Activated T-cell treated with anti-CD3 and anti-CD28 coated beads, Interleukin-2, amount 50 U/mL, for 72 hours (primary cell): ENCODE data around the gene CSPG5. TPM values are rescaled to one million over a fixed set of nuclear protein-coding genes. Genes with fewer than 3 reads are reported as not detected.

Experiments used
- ATAC-seq, 2 donors: fragments of 150-1000 bp; cut with Tn5 transposase; replicated peaks in 1 of 2; 2 replicates each; pipeline ENCODE4 v1.10.0; 2021; ENCODE audit warnings: moderate library complexity in 2 of 2, mild to moderate bottlenecking in 1 of 2
- DNase-seq, 2 donors: peaks; one replicate each; pipeline ENCODE4 v3.0.0; 2021 to 2022; ENCODE audit warnings: mixed read lengths in 1 of 2
- H3K27ac Mint-ChIP-seq: one replicate; pipeline ENCODE4 v1.8.0; 2022; ENCODE audit warnings: mild to moderate bottlenecking, moderate library complexity, mixed read lengths
- H3K27me3 Mint-ChIP-seq: one replicate; pipeline ENCODE4 v1.8.0; 2022; ENCODE audit warnings: low read depth, mixed read lengths
- H3K36me3 Mint-ChIP-seq, 2 donors: one replicate each; pipeline ENCODE4 v1.8.0; 2022; ENCODE audit warnings: mixed read lengths in 2 of 2, mild to moderate bottlenecking in 1 of 2; ENCODE audit not compliant: insufficient read depth in 2 of 2
- H3K4me1 Mint-ChIP-seq: one replicate; pipeline ENCODE4 v1.8.0; 2022; ENCODE audit warnings: low read depth, mixed read lengths
- H3K4me3 Mint-ChIP-seq, 2 donors: one replicate each; pipeline ENCODE4 v1.8.0; 2022; ENCODE audit warnings: mild to moderate bottlenecking in 2 of 2, mixed read lengths in 2 of 2, moderate library complexity in 2 of 2
- H3K9me3 Mint-ChIP-seq, 2 donors: one replicate each; pipeline ENCODE4 v1.8.0; 2022; ENCODE audit warnings: mixed read lengths in 2 of 2
- total RNA-seq, 2 donors: library from RNA; stranded (reverse); gene quantifications; one replicate each; pipeline ENCODE4 v1.2.3, GENCODE V29; 2022

The CSPG5 gene
- total RNA-seq, 2 donors from 2014 or later: 0.30 to 0.48 TPM

GRCh38 chr3:47605652-47606051 lies 27.0 kb upstream of the CSPG5 start:
- ATAC-seq: no peak
- peaks cover 12 to 30% of the 10 kb centered on the region in 2 donors for H3K36me3 Mint-ChIP-seq
- no peaks in the 10 kb centered on the region for H3K4me1 Mint-ChIP-seq

DNA sequence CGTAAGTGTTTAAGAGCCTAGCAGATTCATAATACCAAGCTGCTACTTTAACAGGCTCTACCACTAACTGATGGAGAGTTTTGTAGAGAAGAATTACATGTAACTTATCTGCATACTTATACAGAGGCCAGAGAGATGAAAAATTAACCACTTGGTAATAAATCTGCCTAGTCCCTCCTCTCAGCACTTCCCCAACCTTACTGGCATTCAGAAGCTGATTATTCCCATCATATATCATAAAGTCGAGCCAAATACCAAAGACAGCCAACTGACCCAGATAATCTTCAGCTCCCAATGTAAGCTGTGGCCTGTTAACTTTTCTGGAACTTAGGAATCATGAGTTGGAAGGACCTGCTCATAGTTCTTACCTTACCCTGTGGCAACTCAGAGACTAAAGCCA lies 25.5 kb upstream of the CSPG5 start:
- ATAC-seq: no peak
- Mint-ChIP-seq H3K27ac (no peak overlapping the region), H3K36me3 (peaks cover 3 to 21% of the 10 kb centered on the region in 2 donors), H3K9me3 (no peaks in the 10 kb centered on the region), H3K27me3 (no peaks in the 10 kb centered on the region), H3K4me1 (no peaks in the 10 kb centered on the region), H3K4me3 (no peak overlapping the region)
- no peak for DNase-seq

More at GRCh38 chr3:47605652-47606051, 27.0 kb upstream of the CSPG5 start:
- Mint-ChIP-seq H3K9me3 (no peaks in the 10 kb centered on the region), H3K4me3 (no peak overlapping the region), H3K27ac (peak overlapping the region; percentile 46), H3K27me3 (no peaks in the 10 kb centered on the region)
- no peak for DNase-seq

- Mint-ChIP-seq H3K27ac (peak overlapping the region; percentile 60), H3K9me3 (no peaks in the 10 kb centered on the region), H3K4me3 (no peak overlapping the region), H3K27me3 (no peaks in the 10 kb centered on the region), H3K36me3 (peaks cover 3 to 18% of the 10 kb centered on the region in 2 donors), H3K4me1 (no peaks in the 10 kb centered on the region)
- no peak for DNase-seq
- ATAC-seq: no peak
Observed at GRCh38 chr3:47603332-47603731, 24.7 kb upstream of the CSPG5 start.

DNA sequence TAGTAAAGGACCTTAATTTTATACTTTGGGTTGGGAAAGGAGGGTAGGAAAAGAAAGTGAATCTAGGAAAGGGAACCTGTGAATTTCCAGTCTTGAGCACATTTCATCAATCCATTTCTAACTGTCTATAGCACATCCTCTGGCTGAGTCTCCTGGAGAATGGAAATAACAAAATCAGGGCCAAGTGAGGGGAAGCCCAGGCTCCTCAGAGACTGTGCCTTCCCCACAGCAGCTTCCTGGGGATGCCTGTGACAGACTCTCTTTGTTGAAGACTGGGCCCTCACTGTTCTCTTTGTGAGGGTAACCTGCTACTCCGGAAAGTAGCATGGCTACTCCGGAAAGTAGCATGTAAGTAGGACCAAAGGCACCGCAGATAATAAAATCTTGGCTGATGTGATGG lies 22.6 kb upstream of the CSPG5 start:
- no peak overlapping the region for H3K4me3 Mint-ChIP-seq
- DNase-seq (no peak), ATAC-seq (no peak)
- H3K36me3 Mint-ChIP-seq: peaks cover 2 to 20% of the 10 kb centered on the region in 2 donors
- H3K27ac Mint-ChIP-seq: no peak overlapping the region
- H3K27me3 Mint-ChIP-seq: no peaks in the 10 kb centered on the region
- no peaks in the 10 kb centered on the region for H3K9me3 Mint-ChIP-seq
- H3K4me1 Mint-ChIP-seq: no peaks in the 10 kb centered on the region

- no peak for ATAC-seq
- H3K9me3 Mint-ChIP-seq: no peaks in the 10 kb centered on the region
Observed at GRCh38 chr3:47594792-47595191, 16.1 kb upstream of the CSPG5 start.

GRCh38 chr3:47592066-47592795 lies 13.6 kb upstream of the CSPG5 start:
- peaks cover 1 to 17% of the 10 kb centered on the region in 2 donors for H3K36me3 Mint-ChIP-seq
- DNase-seq (no peak), ATAC-seq (no peak)
- H3K9me3 Mint-ChIP-seq: no peaks in the 10 kb centered on the region
- H3K4me1 Mint-ChIP-seq: no peaks in the 10 kb centered on the region
- H3K4me3 Mint-ChIP-seq: no peak overlapping the region
- H3K27me3 Mint-ChIP-seq: no peaks in the 10 kb centered on the region
- H3K27ac Mint-ChIP-seq: no peak overlapping the region

More at GRCh38 chr3:47594792-47595191, 16.1 kb upstream of the CSPG5 start:
- no peak overlapping the region for H3K4me3 Mint-ChIP-seq
- no peaks in the 10 kb centered on the region for H3K27me3 Mint-ChIP-seq
- H3K27ac Mint-ChIP-seq: no peak overlapping the region
- no peak for DNase-seq
- H3K36me3 Mint-ChIP-seq: peaks cover 1 to 19% of the 10 kb centered on the region in 2 donors
- no peaks in the 10 kb centered on the region for H3K4me1 Mint-ChIP-seq

DNA sequence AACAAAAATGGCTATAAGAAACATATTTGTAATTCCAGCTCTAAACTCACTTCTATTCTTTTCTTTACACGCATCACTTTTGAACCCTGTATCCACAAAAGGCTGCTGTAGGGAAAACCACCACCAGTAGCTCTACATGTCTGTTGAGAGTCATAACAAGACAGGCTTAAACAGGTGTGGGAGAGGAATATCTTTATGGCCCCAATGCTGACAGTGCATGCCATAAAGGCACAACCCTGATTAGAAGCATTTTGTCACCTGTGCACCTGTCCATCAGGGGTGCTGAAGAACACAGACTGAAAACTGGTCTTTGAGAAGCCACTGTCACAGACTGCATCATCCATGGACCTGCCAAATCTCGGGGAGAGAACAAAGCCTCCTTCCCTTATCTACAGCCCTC lies 11.6 kb upstream of the CSPG5 start:
- peaks cover 1 to 18% of the 10 kb centered on the region in 2 donors for H3K36me3 Mint-ChIP-seq
- DNase-seq (no peak), ATAC-seq (no peak)
- no peaks in the 10 kb centered on the region for H3K4me1 Mint-ChIP-seq
- H3K27me3 Mint-ChIP-seq: no peaks in the 10 kb centered on the region
- H3K27ac Mint-ChIP-seq: no peak overlapping the region
- no peak overlapping the region for H3K4me3 Mint-ChIP-seq
- no peaks in the 10 kb centered on the region for H3K9me3 Mint-ChIP-seq

DNA sequence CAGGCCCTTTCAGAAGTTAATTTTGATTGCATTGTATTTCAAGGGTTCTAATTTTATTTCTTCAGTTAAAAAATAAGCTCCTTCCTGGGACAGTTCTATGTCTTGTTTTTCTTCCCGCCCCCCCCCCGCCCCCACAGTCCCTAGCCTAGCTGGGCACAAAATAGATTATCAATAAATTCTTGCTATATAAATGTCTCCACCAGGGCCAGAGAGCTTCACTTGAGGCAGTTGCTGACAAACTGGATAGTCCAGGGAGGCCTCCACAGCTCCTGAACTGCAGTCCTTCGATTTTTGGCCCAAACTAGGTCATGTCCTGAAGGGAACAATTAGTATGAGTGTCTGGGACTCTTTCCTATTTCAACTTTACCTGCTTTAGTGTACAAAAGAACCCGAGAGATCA lies 9.9 kb upstream of the CSPG5 start:
- no peak overlapping the region for H3K4me3 Mint-ChIP-seq
- no peak for ATAC-seq
- peaks cover under 1 to 11% of the 10 kb centered on the region in 2 donors for H3K36me3 Mint-ChIP-seq

GRCh38 chr3:47588053-47588452 lies 9.4 kb upstream of the CSPG5 start:
- H3K27me3 Mint-ChIP-seq: no peaks in the 10 kb centered on the region
- H3K4me1 Mint-ChIP-seq: no peaks in the 10 kb centered on the region
- DNase-seq (no peak), ATAC-seq (no peak)
- no peaks in the 10 kb centered on the region for H3K9me3 Mint-ChIP-seq
- peaks cover 0 to 11% of the 10 kb centered on the region in 2 donors for H3K36me3 Mint-ChIP-seq
- no peak overlapping the region for H3K4me3 Mint-ChIP-seq
- H3K27ac Mint-ChIP-seq: no peak overlapping the region

More for the DNA sequence above, 9.9 kb upstream of the CSPG5 start:
- H3K9me3 Mint-ChIP-seq: no peaks in the 10 kb centered on the region
- H3K27ac Mint-ChIP-seq: no peak overlapping the region
- no peak for DNase-seq
- no peaks in the 10 kb centered on the region for H3K27me3 Mint-ChIP-seq
- H3K4me1 Mint-ChIP-seq: no peaks in the 10 kb centered on the region

DNA sequence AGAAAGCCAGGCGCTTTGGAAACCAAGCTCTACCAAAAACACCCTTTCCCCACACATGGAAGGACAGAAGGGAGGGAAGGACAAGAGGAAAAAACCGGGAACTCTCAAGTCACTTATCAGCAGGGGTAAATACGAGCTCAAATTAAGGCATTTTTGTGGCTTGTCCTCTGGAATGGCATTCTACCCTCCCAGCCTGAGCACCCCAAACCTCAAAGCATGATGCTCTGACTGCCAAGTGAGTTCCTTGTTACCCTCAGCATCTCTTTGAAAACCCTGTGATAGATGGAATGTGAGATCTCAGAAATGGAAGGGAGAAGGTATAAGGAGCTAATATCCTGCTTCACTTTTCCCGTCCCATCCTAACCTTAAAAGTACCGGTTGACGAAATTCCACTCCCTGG lies 8.1 kb upstream of the CSPG5 start:
- peaks cover 0 to 11% of the 10 kb centered on the region in 2 donors for H3K36me3 Mint-ChIP-seq
- no peak for DNase-seq
- H3K4me1 Mint-ChIP-seq: no peaks in the 10 kb centered on the region
- no peaks in the 10 kb centered on the region for H3K27me3 Mint-ChIP-seq
- H3K9me3 Mint-ChIP-seq: no peaks in the 10 kb centered on the region
- no peak overlapping the region for H3K27ac Mint-ChIP-seq
- ATAC-seq: no peak
- H3K4me3 Mint-ChIP-seq: no peak overlapping the region

DNA sequence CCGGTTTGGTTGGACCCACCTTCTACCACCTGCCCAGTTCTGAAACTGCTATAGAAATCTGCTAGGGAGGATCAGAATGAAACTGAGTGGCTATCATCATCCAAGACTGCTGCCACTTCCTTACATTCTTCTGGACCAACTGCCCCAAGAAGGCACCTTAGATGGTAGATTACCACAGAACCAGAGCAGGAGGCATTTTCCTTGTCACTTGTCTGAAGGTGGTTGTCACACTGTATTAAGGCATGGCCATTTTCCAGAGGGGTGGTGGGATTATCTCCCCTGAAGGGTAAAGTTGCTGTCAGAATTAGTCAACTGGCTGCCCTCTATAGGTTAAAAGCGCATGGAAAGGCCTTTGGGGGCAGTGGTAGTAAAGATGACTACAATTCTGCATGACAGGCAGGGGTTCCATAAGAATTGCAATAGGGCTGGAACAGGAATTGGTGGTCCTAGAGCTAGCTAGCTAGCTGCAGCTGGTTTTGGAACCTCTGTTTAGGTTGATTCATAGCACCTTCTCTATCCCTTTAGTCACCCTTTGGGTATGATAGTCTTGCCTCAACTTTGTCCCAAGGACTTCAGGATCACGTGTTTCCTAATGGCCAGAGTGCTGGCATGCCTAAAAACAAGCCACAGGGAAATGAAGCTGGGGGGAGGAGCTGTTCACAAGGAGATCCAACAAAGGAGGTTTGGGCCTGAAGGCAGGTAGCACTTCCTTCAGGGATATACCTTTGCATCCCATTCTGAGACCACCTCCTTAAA lies 4.8 kb upstream of the CSPG5 start:
- no peak overlapping the region for H3K27ac Mint-ChIP-seq

DNA sequence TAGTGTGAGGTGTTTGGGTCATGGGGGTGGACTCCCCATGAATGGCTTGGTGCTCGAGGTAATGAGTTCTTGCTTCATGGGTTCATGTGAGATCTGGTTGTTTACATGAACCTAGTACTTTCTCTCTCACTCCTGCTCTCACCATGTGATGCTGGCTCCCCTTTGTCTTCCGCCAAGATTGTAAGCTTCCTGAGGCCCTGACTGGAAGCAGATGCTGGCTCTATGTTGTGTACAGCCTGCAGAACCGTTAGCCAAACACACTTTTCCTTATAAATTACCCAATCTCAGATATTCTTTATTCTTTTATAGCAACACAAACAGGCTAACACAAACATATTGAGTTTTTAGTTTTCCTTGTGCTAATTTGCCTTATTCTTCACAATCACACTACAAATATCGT lies 3.2 kb upstream of the CSPG5 start:
- H3K4me1 Mint-ChIP-seq: no peaks in the 10 kb centered on the region
- DNase-seq: no peak
- H3K27me3 Mint-ChIP-seq: peaks cover 16% of the 10 kb centered on the region
- no peak overlapping the region for H3K27ac Mint-ChIP-seq
- H3K9me3 Mint-ChIP-seq: no peaks in the 10 kb centered on the region
- H3K36me3 Mint-ChIP-seq: peaks cover 0 to 3% of the 10 kb centered on the region in 2 donors
- ATAC-seq: no peak
- no peak overlapping the region for H3K4me3 Mint-ChIP-seq

More for the DNA sequence above, 4.8 kb upstream of the CSPG5 start:
- Mint-ChIP-seq H3K36me3 (peaks cover 0 to 7% of the 10 kb centered on the region in 2 donors), H3K27me3 (peaks cover 16% of the 10 kb centered on the region), H3K4me3 (no peak overlapping the region), H3K4me1 (no peaks in the 10 kb centered on the region), H3K9me3 (no peaks in the 10 kb centered on the region)
- ATAC-seq (no peak), DNase-seq (no peak)

DNA sequence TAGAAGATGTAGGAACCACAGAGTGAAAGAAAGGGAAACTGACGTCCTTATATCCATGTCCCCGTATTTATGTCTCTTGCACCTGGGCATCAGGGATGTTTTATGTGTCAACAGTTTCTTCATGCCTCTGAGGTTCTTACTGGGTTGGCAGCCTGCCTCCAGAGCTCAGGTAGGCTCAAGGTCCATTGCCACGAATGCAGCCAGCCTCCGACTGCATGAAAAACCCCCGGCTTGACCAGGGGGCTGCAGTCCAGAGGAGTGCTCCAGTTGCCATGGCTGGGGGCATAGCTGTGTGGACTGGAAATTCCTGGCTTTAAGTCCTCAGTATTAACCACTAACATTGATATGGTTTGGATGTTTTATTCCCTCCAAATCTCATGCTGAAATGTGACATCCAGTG lies 2.8 kb upstream of the CSPG5 start:
- Mint-ChIP-seq H3K4me1 (no peaks in the 10 kb centered on the region), H3K36me3 (peaks cover 0 to 3% of the 10 kb centered on the region in 2 donors), H3K27ac (no peak overlapping the region), H3K4me3 (no peak overlapping the region), H3K27me3 (peaks cover 16% of the 10 kb centered on the region), H3K9me3 (no peaks in the 10 kb centered on the region)
- no peak for DNase-seq
- no peak for ATAC-seq
